Liver (tissue), 9 donors: ENCODE results near the gene RBM23. TPM values are rescaled to one million over a fixed set of nuclear protein-coding genes. Genes with fewer than 3 reads are reported as not detected.

Experiments
- DNase-seq: peaks from one replicate; pipeline ENCODE4 v3.0.0-alpha.2; 2017; ENCODE audit warnings: low spot score
- H3K27ac ChIP-seq, 2 donors: one replicate each; pipeline ENCODE4 v1.7.0; 2013; ENCODE audit warnings: inconsistent platforms in 2 of 2, low read length in 2 of 2, control low read depth in 1 of 2, low read depth in 1 of 2, mild to moderate bottlenecking in 1 of 2
- H3K27me3 ChIP-seq, 4 donors: one replicate each; pipeline versions ENCODE4 v1.6.1 to v1.7.0; 2013; ENCODE audit warnings: low read length in 3 of 4, inconsistent platforms in 1 of 4, mild to moderate bottlenecking in 1 of 4, moderate library complexity in 1 of 4; ENCODE audit not compliant: control insufficient read depth in 4 of 4, insufficient read depth in 4 of 4
- H3K36me3 ChIP-seq, 4 donors: one replicate each; pipeline versions ENCODE4 v1.6.1 to v1.7.0; 2013; ENCODE audit warnings: low read length in 3 of 4, mild to moderate bottlenecking in 3 of 4, low read depth in 1 of 4, moderate library complexity in 1 of 4; ENCODE audit not compliant: control insufficient read depth in 4 of 4, insufficient read depth in 3 of 4
- H3K4me1 ChIP-seq, 4 donors: one replicate each; pipeline versions ENCODE4 v1.6.1 to v1.7.0; 2013; ENCODE audit warnings: low read length in 3 of 4, mild to moderate bottlenecking in 3 of 4, moderate library complexity in 1 of 4; ENCODE audit not compliant: control insufficient read depth in 4 of 4, insufficient read depth in 4 of 4
- H3K4me3 ChIP-seq, 3 donors: one replicate each; pipeline versions ENCODE4 v1.6.1 to v1.7.0; 2013; ENCODE audit warnings: low read length in 3 of 3, control low read depth in 1 of 3, low read depth in 1 of 3, mild to moderate bottlenecking in 1 of 3
- H3K9ac ChIP-seq, 2 donors: one replicate each; pipeline ENCODE4 v1.7.0; 2013; ENCODE audit warnings: low read length in 2 of 2, mild to moderate bottlenecking in 2 of 2, moderate library complexity in 2 of 2, control low read depth in 1 of 2, low read depth in 1 of 2
- H3K9me3 ChIP-seq, 4 donors: one replicate each; pipeline versions ENCODE4 v1.6.1 to v1.7.0; 2013; ENCODE audit warnings: low read length in 3 of 4; ENCODE audit not compliant: control insufficient read depth in 4 of 4
- CTCF ChIP-seq: fragments of 150-350 bp; IDR thresholded peaks from 2 replicates; pipeline ENCODE4 v1.5.1; 2017; ENCODE audit warnings: improper control_type of control experiment, low read depth, low read length; ENCODE audit not compliant: missing input control
- EGR1 ChIP-seq, 2 donors: IDR thresholded peaks; 2 replicates each; pipeline ENCODE4 v1.6.1; 2016 to 2018; ENCODE audit warnings: antibody characterized with exemption in 2 of 2, low read depth in 2 of 2
- FOXA1 ChIP-seq: IDR thresholded peaks from 2 replicates; pipeline ENCODE4 v1.6.1; 2016; ENCODE audit warnings: antibody characterized with exemption
- FOXA2 ChIP-seq: IDR thresholded peaks from 2 replicates; pipeline ENCODE4 v1.6.1; 2016; ENCODE audit warnings: antibody characterized with exemption
- HNF4A ChIP-seq, 2 donors: conservative IDR thresholded peaks; 2 replicates each; pipeline ENCODE4 v1.6.1; 2016; ENCODE audit warnings: antibody characterized with exemption in 2 of 2, mild to moderate bottlenecking in 2 of 2
- HNF4G ChIP-seq: IDR thresholded peaks from 2 replicates; pipeline ENCODE4 v1.6.1; 2016; ENCODE audit warnings: antibody characterized with exemption
- JUND ChIP-seq, 2 donors: IDR thresholded peaks; 2 replicates each; pipeline ENCODE4 v1.6.1; 2016; ENCODE audit warnings: antibody characterized with exemption in 2 of 2
- MAX ChIP-seq: IDR thresholded peaks from 2 replicates; pipeline ENCODE4 v1.6.1; 2016; ENCODE audit warnings: antibody characterized with exemption
- NR2F2 ChIP-seq: IDR thresholded peaks from 2 replicates; pipeline ENCODE4 v1.6.1; 2016; ENCODE audit warnings: antibody characterized with exemption
- REST ChIP-seq: IDR thresholded peaks from 2 replicates; pipeline ENCODE4 v1.6.1; 2016; ENCODE audit warnings: antibody characterized with exemption, mild to moderate bottlenecking
- RXRA ChIP-seq, 2 donors: IDR thresholded peaks; 2 replicates each; pipeline ENCODE4 v1.6.1; 2017 to 2018; ENCODE audit warnings: antibody characterized with exemption in 2 of 2, mild to moderate bottlenecking in 1 of 2
- SP1 ChIP-seq: IDR thresholded peaks from 2 replicates; pipeline ENCODE4 v1.6.1; 2018; ENCODE audit warnings: antibody characterized with exemption, mild to moderate bottlenecking
- TAF1 ChIP-seq: conservative IDR thresholded peaks from 2 replicates; pipeline ENCODE4 v1.6.1; 2016; ENCODE audit warnings: antibody characterized with exemption, mild to moderate bottlenecking
- YY1 ChIP-seq: IDR thresholded peaks from 2 replicates; pipeline ENCODE4 v1.6.1; 2016; ENCODE audit warnings: antibody characterized with exemption, mild to moderate bottlenecking
- WGBS: extraction: QIAGEN DNeasy Blood & Tissue Kit; methylation state at CpG from one replicate; pipeline ENCODE4 v1.1.7; 2013; 5-methylcytosine and 5-hydroxymethylcytosine counted together
- polyA plus RNA-seq, 2 donors: library from polyadenylated mRNA; stranded (reverse) in 1 of 2; unstranded in 1 of 2; fragments of 200-250 nt in 1 of 2; fragments of >200 nt in 1 of 2; fragmentation: Nextera tagmentation in 1 of 2; extraction: Ambion mirVana in 1 of 2; gene quantifications; one replicate each; pipeline versions ENCODE4 v1.2.1 to v1.2.3, GENCODE V29; 2013 to 2015
- total RNA-seq, 2 donors: library from RNA; depleted of rRNA; stranded (reverse); fragments of >200 nt; gene quantifications; one replicate each; pipeline ENCODE4 v1.2.3, GENCODE V29; 2014
- TF ChIP-seq, protein P1 (sequence below): IDR thresholded peaks from 2 replicates; pipeline ENCODE4 v1.6.1; 2016; ENCODE audit warnings: antibody characterized with exemption
- TF ChIP-seq, protein P2 (sequence below): IDR thresholded peaks from 2 replicates; pipeline ENCODE4 v1.6.1; 2016; ENCODE audit warnings: antibody characterized with exemption
- donor health status: healthy.
- donor health status: healthy.
- donor health status: healthy.
- donor health status: healthy.
- donor health status: healthy.

The RBM23 gene
- total and polyA plus RNA-seq, 4 donors: 22.3 to 242 (median 31.4) TPM

DNA sequence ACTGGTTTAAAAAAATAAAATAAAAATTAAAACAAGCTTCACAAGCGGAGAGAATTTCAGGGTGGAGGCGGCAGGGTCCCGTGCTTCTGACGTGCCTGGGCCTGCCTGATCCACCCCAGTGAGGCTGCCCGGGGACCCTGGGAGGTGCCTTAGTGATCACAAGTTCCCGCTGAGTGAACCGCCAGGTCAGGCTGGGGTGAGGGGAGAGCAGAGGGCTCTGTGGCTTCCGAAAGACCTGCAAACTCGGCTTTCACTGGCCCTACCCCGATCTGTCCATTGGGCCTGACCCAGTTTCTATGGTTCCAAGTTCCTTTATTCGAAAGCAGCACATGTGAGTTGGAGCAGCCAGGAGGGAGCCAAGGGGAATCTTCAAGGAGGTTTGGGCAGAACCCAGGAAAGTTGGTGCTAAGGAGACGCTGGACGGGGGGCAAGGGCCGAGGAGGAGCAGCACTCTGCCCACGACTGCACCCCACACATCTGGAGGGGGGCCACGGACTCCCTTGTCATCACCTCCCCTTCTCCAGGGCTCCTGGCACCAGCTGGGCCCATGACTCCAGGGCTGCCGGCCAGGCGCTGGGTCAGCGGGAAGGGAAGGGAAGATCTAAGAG, 69.6 kb downstream of the RBM23 start (continued):
- no peak for TF ChIP-seq REST

DNA sequence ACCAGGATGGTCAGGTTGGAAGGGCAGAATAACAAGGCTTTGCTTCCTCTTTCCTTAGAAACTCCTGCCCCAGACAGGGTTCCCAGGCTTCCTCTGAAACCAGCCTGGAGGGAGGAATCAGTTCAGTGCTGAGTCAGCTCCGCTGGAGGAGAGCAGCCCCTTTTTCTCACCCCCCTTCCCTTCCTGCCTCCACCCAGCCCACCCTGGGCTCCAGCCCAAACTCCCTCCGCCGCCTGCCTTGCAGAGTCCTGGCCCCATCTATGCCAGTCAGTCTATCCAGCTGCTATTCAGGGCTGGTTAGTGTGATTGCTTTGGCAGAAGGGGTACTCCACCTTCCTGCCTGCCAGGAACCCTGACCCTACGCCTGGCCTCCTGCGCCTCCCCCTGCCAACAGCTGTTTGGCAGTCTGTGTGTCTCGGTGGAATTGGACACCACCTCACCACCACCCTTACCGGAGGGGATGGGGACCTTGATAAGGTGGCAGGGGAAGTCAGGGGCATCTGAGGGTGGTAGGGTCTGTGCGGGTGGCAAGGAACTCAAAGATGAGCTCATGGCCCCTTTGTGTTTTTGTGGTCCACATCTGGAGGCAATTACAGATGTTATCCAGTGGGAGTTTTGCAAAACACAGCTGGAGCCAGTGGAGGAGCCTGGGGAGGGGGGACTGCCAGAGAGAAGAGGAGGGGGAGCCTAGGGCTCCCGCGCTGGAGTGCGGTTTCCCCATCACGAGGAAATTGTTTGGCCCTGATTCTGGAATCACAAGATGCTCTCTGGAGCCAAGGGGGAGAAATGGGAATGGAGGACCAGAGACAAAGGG, 70.4 kb downstream of the RBM23 start:
- TF ChIP-seq TAF1 (no peak), NR2F2 (peak; percentile 63)
- WGBS: 57% methylated on average over 12 of the region's 12 CpGs
- H3K4me1 ChIP-seq: peaks cover 0 to 12% (median 8%) of the 10 kb centered on the region in 4 donors
- no peaks in the 10 kb centered on the region for H3K9me3 ChIP-seq
- H3K4me3 ChIP-seq: no peak overlapping the region
- peaks cover 2 to 12% (median 4%) of the 10 kb centered on the region in 4 donors for H3K36me3 ChIP-seq
- DNase-seq: no peak
- peak overlapping the region; percentile 61 to 77 for H3K27ac ChIP-seq
- no peaks in the 10 kb centered on the region for H3K27me3 ChIP-seq
- H3K9ac ChIP-seq: no peak overlapping the region

GRCh38 chr14:22847661-22848341, 71.1 kb downstream of the RBM23 start:
- Histone ChIP-seq H3K4me1 (peaks cover 0 to 6% (median 5%) of the 10 kb centered on the region in 4 donors), H3K9ac (no peak overlapping the region), H3K36me3 (peaks cover 2 to 12% (median 4%) of the 10 kb centered on the region in 4 donors), H3K9me3 (no peaks in the 10 kb centered on the region), H3K27me3 (no peaks in the 10 kb centered on the region), H3K27ac (peak overlapping the region; percentile 61 to 77), H3K4me3 (no peak overlapping the region)
- no peak for DNase-seq
- WGBS: 72% methylated on average over 14 of the region's 14 CpGs
- no peak for TF ChIP-seq YY1
- TF ChIP-seq EGR1 (IDR thresholded peaks at IDR 0.05; ENCODE audit: low read depth in 2 of 2): no peak
- TF ChIP-seq NR2F2: no peak
- TF ChIP-seq HNF4A (conservative IDR thresholded peaks at IDR 0.05): no peak
- TF ChIP-seq SP1: no peak
- no peak for TF ChIP-seq HNF4G
- TF ChIP-seq FOXA1: no peak
- TF ChIP-seq REST: no peak
- no peak for TF ChIP-seq JUND (IDR thresholded peaks at IDR 0.05)
- TF ChIP-seq, protein P1, sequence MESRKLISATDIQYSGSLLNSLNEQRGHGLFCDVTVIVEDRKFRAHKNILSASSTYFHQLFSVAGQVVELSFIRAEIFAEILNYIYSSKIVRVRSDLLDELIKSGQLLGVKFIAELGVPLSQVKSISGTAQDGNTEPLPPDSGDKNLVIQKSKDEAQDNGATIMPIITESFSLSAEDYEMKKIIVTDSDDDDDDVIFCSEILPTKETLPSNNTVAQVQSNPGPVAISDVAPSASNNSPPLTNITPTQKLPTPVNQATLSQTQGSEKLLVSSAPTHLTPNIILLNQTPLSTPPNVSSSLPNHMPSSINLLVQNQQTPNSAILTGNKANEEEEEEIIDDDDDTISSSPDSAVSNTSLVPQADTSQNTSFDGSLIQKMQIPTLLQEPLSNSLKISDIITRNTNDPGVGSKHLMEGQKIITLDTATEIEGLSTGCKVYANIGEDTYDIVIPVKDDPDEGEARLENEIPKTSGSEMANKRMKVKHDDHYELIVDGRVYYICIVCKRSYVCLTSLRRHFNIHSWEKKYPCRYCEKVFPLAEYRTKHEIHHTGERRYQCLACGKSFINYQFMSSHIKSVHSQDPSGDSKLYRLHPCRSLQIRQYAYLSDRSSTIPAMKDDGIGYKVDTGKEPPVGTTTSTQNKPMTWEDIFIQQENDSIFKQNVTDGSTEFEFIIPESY: no peak
- TF ChIP-seq, protein P2, sequence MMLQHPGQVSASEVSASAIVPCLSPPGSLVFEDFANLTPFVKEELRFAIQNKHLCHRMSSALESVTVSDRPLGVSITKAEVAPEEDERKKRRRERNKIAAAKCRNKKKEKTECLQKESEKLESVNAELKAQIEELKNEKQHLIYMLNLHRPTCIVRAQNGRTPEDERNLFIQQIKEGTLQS: no peak
- no peak for TF ChIP-seq CTCF
- no peak for TF ChIP-seq TAF1
- no peak for TF ChIP-seq RXRA (IDR thresholded peaks at IDR 0.05)
- no peak for TF ChIP-seq FOXA2
- no peak for TF ChIP-seq MAX
